Stomach (tissue), 4 donors: ENCODE results near the gene ARID3B.

Experiments
- EP300 ChIP-seq: sonication (generic); formaldehyde crosslinking; IDR thresholded peaks from one replicate; pipeline ENCODE4 v1.6.1; 2017; ENCODE audit warnings: antibody characterized with exemption
- POLR2A ChIP-seq, 4 donors: fragments of 450-650 bp; IDR thresholded peaks; one replicate each; pipeline ENCODE4 v1.6.1; 2016; ENCODE audit warnings: antibody characterized with exemption in 4 of 4, control low read depth in 2 of 4, mild to moderate bottlenecking in 1 of 4, moderate library complexity in 1 of 4
- POLR2AphosphoS5 ChIP-seq, 3 donors: sonication (generic); formaldehyde crosslinking; IDR thresholded peaks; one replicate each; pipeline ENCODE4 v1.6.1; 2016; ENCODE audit warnings: antibody characterized with exemption in 3 of 3
- TF ChIP-seq, protein P1 (sequence below), 7 experiments: fragments of 450-650 bp in 4 of 7; fragments of 200-600 bp in 3 of 7; sonication (generic) in 3 of 7; IDR thresholded peaks; one replicate each; pipeline ENCODE4 v1.5.1; 2016 to 2019; ENCODE audit warnings: antibody characterized with exemption in 7 of 7, control low read depth in 2 of 7, mild to moderate bottlenecking in 1 of 7

DNA sequence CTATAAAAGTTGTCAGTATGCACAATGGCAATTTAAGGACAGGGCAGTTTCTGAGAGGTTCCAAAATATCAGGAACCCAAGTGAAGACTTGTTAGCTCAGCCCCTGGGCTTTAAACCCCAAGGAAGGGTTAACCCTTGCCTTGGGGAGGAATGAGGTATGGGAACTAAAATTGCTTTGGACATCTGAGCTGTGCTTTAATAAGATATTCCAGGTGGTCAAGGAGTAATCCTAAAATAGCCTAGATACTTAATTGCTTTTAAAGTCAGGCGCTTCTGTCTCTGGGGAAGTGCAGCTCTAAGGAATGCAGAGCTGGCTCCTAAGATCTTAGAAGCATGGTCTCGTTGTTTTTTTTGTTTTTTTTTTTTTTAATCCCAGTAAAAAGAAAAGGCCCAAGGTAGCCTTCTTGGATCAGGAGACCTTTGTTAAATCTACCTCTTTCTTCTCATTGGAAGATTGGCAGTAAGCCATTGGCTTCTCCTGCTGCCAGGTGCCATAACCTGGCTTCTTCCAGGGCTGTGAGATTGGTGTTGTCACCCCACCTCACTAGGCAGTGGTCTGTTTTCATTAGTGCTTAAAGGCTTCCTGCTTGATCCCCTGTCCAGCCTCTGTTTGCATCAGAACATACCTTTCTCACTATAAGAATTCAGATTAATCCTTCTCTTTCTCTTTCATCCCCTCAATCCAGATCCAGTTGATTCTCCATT lies 24.5 kb downstream of the ARID3B start:
- TF ChIP-seq, protein P1, sequence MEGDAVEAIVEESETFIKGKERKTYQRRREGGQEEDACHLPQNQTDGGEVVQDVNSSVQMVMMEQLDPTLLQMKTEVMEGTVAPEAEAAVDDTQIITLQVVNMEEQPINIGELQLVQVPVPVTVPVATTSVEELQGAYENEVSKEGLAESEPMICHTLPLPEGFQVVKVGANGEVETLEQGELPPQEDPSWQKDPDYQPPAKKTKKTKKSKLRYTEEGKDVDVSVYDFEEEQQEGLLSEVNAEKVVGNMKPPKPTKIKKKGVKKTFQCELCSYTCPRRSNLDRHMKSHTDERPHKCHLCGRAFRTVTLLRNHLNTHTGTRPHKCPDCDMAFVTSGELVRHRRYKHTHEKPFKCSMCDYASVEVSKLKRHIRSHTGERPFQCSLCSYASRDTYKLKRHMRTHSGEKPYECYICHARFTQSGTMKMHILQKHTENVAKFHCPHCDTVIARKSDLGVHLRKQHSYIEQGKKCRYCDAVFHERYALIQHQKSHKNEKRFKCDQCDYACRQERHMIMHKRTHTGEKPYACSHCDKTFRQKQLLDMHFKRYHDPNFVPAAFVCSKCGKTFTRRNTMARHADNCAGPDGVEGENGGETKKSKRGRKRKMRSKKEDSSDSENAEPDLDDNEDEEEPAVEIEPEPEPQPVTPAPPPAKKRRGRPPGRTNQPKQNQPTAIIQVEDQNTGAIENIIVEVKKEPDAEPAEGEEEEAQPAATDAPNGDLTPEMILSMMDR (IDR thresholded peaks at IDR 0.05) = no peak
- TF ChIP-seq POLR2A (IDR thresholded peaks at IDR 0.05) (no peak), POLR2AphosphoS5 (IDR thresholded peaks at IDR 0.05) (no peak), EP300 (no peak)
